SK-N-SH (cell line): ENCODE data around the gene SEPHS2.

ENCODE experiments used
- CTCF ChIP-seq: fragments of 200-600 bp; sonication (generic); IDR thresholded peaks from 2 replicates; pipeline ENCODE4 v1.6.1; 2017; ENCODE audit warnings: antibody characterized with exemption, mild to moderate bottlenecking, moderate library complexity
- FOXM1 ChIP-seq: IDR thresholded peaks from 2 replicates; pipeline ENCODE4 v1.4.0; 2012; ENCODE audit warnings: low read depth, mild to moderate bottlenecking
- MAX ChIP-seq: IDR thresholded peaks from 2 replicates; pipeline ENCODE4 v1.4.0; 2012; ENCODE audit warnings: low read depth
- RCOR1 ChIP-seq: fragments of 150-350 bp; IDR thresholded peaks from 2 replicates; pipeline ENCODE4 v1.6.1; 2017; ENCODE audit warnings: antibody characterized with exemption, low read length
- REST ChIP-seq: IDR thresholded peaks from 2 replicates; pipeline ENCODE4 v1.6.1; 2012; ENCODE audit warnings: mild to moderate bottlenecking, low read depth, low read length, moderate library complexity
- USF2 ChIP-seq: fragments of 150-350 bp; IDR thresholded peaks from 2 replicates; pipeline ENCODE4 v1.6.1; 2017; ENCODE audit warnings: antibody characterized with exemption, low read length, low read depth, borderline replicate concordance
- YY1 ChIP-seq: IDR thresholded peaks from 2 replicates; pipeline ENCODE4 v1.4.0; 2012; ENCODE audit warnings: low read depth, mild to moderate bottlenecking
- ZBTB33 ChIP-seq: IDR thresholded peaks from 2 replicates; pipeline ENCODE4 v1.4.0; 2012; ENCODE audit warnings: low read depth, borderline replicate concordance

GRCh38 chr16:30397056-30397455 lies 48.6 kb downstream of the SEPHS2 start:
- TF ChIP-seq CTCF (no peak), ZBTB33 (no peak), YY1 (no peak), FOXM1 (no peak), MAX (no peak), USF2 (no peak), REST (no peak), RCOR1 (no peak)
